ENCODE data around the gene ELL2.

The ELL2 gene

GRCh38 chr5:95895251-95895650, 66.4 kb downstream of the ELL2 start:
- CTCF ChIA-PET, result interaction anchor here (1.1 kb wide), 1 partner anchor 66 kb away, joined by 4 read pairs; the partner anchor contains the start of gene ELL2
- DNase-seq, result no peak
- Mint-ChIP-seq H3K4me1 (no peaks in the 10 kb centered on the region), H3K27ac (no peak overlapping the region), H3K9me3 (no peaks in the 10 kb centered on the region), H3K4me3 (no peak overlapping the region), H3K36me3 (peaks cover 24% of the 10 kb centered on the region), H3K27me3 (no peaks in the 10 kb centered on the region)

DNA sequence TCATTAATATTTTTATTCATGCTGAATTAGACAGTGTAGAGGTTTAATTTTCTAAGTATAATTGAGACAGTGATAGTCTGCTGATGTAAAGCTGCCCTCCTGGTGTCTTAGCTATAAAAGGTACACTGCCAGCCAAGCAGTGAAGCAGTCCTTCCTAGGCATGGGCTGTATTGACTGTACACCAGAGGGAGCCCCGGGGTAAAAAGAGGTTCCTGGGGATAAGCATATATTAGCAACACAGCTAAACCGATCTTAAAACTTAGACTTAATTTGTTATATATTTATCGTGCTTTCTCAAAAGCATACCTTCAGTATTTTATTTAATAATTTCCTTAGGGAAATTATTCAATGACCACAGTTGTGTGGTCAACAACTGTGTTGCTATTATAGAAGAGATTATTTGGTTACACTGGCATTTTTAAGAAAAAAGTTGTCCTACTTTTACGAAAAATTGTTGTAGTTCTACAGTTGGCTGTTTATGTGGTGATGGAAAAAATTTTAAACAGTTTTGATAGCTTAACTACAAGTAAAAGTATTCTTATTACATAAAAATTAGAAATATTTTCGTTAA, 68.8 kb downstream of the ELL2 start:
- Mint-ChIP-seq H3K27ac (no peak overlapping the region), H3K27me3 (no peaks in the 10 kb centered on the region), H3K9me3 (no peaks in the 10 kb centered on the region), H3K4me1 (peaks cover 6% of the 10 kb centered on the region), H3K4me3 (no peak overlapping the region), H3K36me3 (peaks cover 21% of the 10 kb centered on the region)
- CTCF ChIA-PET, result interaction anchor here (0.8 to 1.4 kb wide), 10 partner anchors 11 to 453 kb away, joined by 3 to 11 read pairs (median 4); no protein-coding TSS in a partner anchor
- peak; percentile 53 for DNase-seq

DNA sequence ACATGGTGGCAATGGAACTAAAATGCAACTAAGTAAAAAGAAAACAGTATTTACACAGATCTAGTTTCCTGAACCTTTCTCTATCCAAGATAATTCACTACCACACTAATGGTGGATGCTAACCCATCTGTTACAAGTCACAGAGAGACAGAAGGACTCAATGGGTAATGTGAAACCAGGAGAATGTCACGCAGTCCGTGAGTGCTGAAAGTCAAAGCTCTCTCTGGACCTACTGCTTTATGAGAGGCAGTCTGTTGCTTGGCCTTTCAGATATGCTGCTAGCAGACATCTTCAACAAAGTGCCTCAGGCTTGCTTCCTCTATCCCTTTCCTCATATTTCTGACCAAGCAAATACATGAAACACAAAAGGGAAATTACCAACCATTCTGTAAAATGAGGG, 70.2 kb downstream of the ELL2 start:
- H3K9me3 Mint-ChIP-seq, result no peaks in the 10 kb centered on the region
- no peak for DNase-seq

DNA sequence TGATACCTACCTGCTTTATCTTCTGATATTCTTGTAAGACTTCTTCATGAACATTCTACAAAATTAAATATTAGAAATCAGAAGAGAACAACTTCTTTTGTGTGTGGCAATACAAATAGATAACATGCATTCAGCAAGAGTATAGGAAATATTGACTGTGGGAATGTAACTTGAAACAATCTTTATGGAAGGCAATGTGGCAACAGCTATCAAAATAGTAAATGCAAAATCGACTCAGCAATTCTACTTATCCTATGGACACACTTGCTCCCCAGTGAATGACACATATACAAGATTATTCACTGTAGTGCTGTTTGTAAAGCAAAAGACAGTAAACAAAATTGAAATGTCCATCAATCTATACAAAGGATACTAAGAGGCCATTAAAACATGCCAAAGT, 72.6 kb downstream of the ELL2 start:
- Mint-ChIP-seq H3K36me3 (peaks cover 8% of the 10 kb centered on the region), H3K4me1 (peaks cover 6% of the 10 kb centered on the region), H3K27me3 (no peaks in the 10 kb centered on the region), H3K27ac (peak overlapping the region; percentile 7), H3K4me3 (no peak overlapping the region), H3K9me3 (no peaks in the 10 kb centered on the region)
- DNase-seq, result no peak
- CTCF ChIA-PET, result no interaction called here

More for the DNA sequence above, 70.2 kb downstream of the ELL2 start:
- no peaks in the 10 kb centered on the region for H3K27me3 Mint-ChIP-seq
- H3K4me1 Mint-ChIP-seq, result peaks cover 6% of the 10 kb centered on the region
- CTCF ChIA-PET, result interaction anchor here (1.8 kb wide), 1 partner anchor 444 kb away, joined by 5 read pairs; no protein-coding TSS in a partner anchor
- H3K4me3 Mint-ChIP-seq, result no peak overlapping the region
- no peak overlapping the region for H3K27ac Mint-ChIP-seq
- peaks cover 17% of the 10 kb centered on the region for H3K36me3 Mint-ChIP-seq

DNA sequence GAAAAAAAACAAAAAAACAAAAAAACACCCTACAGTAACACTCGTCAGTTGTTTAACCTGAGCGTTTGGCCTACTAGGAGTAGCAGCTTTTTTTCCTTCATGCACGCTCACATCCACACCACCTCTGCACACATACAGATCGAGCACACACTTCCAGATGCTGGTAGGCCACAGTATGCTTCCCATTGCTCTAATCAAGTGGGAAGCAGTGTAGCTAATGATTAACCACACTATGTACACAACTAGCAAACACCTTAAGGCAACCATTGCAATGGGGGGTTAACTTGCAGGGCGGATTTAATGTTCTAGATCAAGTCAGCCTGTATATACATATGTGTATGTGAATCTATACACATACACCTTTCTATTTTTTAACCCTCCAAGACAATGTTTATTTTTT, 73.7 kb downstream of the ELL2 start:
- peaks cover 8% of the 10 kb centered on the region for H3K36me3 Mint-ChIP-seq
- no peaks in the 10 kb centered on the region for H3K9me3 Mint-ChIP-seq
- CTCF ChIA-PET, result interaction anchor here (0.8 kb wide), 1 partner anchor 73 kb away, joined by 4 read pairs; the partner anchor contains the start of gene ELL2
- no peaks in the 10 kb centered on the region for H3K27me3 Mint-ChIP-seq
- H3K4me1 Mint-ChIP-seq, result peaks cover 6% of the 10 kb centered on the region
- H3K4me3 Mint-ChIP-seq, result no peak overlapping the region
- DNase-seq, result no peak
- no peak overlapping the region for H3K27ac Mint-ChIP-seq

DNA sequence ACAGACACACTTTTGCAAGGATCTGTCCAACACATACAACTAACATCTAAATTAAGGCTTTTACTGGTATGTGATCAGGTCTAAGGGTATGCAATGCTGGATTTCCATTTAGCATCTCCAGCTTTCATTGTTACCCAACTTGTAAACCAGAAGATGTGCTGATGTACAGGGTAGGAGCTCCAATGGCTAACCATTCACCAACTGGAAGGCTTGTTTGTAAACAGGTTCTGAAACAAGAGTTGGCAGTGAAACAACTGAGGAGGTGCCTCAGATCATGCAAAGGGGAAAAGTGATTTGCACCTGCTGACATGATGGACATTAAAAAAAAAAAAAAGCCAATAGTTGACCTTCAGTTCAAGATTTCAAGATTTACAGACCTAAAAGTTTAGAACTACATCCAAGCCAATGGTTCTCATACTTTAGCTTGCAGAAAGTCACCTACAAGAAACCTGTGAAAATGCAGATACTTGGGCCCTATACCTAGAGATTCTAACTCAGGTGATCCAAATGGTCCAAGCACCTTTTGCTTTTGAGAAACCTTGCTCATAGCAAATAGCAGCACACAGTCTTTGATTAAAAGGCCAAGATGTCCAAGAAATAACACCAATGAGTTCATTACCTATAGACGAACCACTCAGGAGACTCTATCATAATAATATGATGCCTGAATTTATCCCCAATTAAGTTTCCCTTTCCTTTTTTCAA, 75.2 kb downstream of the ELL2 start:
- DNase-seq, result no peak
- H3K27ac Mint-ChIP-seq, result no peak overlapping the region
- peaks cover 7% of the 10 kb centered on the region for H3K36me3 Mint-ChIP-seq
- no peaks in the 10 kb centered on the region for H3K9me3 Mint-ChIP-seq
- CTCF ChIA-PET, result no interaction called here
- no peak overlapping the region for H3K4me3 Mint-ChIP-seq
- peaks cover 6% of the 10 kb centered on the region for H3K4me1 Mint-ChIP-seq
- H3K27me3 Mint-ChIP-seq, result no peaks in the 10 kb centered on the region

DNA sequence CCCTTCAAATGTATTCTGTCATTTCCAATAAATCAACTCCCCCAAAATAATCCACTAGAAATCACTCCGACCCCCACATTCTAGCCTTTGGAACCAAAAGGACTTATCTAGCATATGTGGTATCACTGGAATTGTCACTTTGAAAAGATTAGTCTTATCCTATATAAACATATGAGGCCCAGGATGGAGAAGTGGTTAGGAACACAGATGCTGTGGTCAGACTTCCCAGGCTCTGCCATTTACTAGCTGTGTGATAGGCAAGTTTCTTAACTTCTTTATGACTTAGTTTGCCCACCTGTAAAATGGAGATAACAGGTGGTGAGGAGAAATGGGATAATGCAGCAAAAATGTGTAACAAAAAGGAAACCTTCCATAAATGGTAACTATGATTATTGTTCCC, 77.1 kb downstream of the ELL2 start:
- no peaks in the 10 kb centered on the region for H3K9me3 Mint-ChIP-seq
- CTCF ChIA-PET, result interaction anchor here (1.2 kb wide), 1 partner anchor 453 kb away, joined by 3 read pairs; no protein-coding TSS in a partner anchor

GRCh38 chr5:95884017-95884325, 77.7 kb downstream of the ELL2 start:
- Mint-ChIP-seq H3K4me3 (no peak overlapping the region), H3K4me1 (peaks cover 2% of the 10 kb centered on the region), H3K36me3 (peaks cover 4% of the 10 kb centered on the region), H3K9me3 (no peaks in the 10 kb centered on the region), H3K27me3 (peaks cover 3% of the 10 kb centered on the region), H3K27ac (no peak overlapping the region)
- CTCF ChIA-PET, result no interaction called here
- DNase-seq, result no peak

More for the DNA sequence above, 77.1 kb downstream of the ELL2 start:
- Mint-ChIP-seq H3K27ac (no peak overlapping the region), H3K4me1 (peaks cover 6% of the 10 kb centered on the region), H3K4me3 (no peak overlapping the region), H3K27me3 (peaks cover 3% of the 10 kb centered on the region), H3K36me3 (peaks cover 4% of the 10 kb centered on the region)
- no peak for DNase-seq

DNA sequence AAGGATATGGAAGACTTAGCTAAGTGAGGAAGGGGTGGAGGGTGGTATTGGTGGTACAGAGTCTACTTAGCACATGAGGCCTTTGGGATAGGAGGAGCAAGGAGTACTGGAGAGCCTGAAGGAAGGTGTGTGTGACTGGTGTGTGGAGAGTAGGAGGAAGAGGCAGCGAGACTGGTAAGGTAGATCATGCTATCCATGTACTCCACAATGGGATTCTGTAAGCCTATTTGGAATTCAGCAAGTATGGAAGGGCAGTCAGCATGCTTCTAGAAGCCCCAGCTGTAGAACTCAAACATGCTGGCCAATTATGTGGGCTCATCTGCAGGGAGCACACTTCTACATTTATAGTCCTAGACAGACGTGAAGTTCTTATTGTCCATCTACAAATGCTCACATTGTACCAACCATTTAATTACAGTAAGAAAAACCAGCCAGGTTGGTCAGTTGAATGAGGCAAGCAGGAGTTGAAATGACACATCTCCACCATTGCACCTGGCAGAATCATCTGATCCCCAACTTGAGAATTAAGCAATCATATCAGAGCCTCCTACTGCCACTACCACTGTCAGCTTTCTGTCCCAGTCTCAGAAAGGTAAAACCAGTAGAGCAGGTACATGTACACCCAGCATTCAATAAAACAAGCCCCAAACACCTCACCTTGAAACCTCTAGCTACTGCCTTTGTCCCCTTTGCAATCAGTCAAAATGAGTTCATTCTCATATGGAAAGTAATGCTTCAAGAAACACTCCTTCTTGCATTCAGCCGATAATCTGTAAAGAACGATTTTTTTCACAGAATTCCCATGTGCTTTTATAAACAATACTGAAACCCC, 78.2 kb downstream of the ELL2 start:
- peaks cover 3% of the 10 kb centered on the region for H3K27me3 Mint-ChIP-seq
- no peak overlapping the region for H3K4me3 Mint-ChIP-seq
- H3K27ac Mint-ChIP-seq, result no peak overlapping the region
- H3K9me3 Mint-ChIP-seq, result no peaks in the 10 kb centered on the region
- CTCF ChIA-PET, result no interaction called here
- peaks cover 3% of the 10 kb centered on the region for H3K36me3 Mint-ChIP-seq
- H3K4me1 Mint-ChIP-seq, result no peaks in the 10 kb centered on the region
- no peak for DNase-seq

- CTCF ChIA-PET, result no interaction called here
- H3K9me3 Mint-ChIP-seq, result no peaks in the 10 kb centered on the region
- H3K4me3 Mint-ChIP-seq, result no peak overlapping the region
- H3K4me1 Mint-ChIP-seq, result no peaks in the 10 kb centered on the region
- peaks cover 3% of the 10 kb centered on the region for H3K27me3 Mint-ChIP-seq
- no peaks in the 10 kb centered on the region for H3K36me3 Mint-ChIP-seq
- H3K27ac Mint-ChIP-seq, result no peak overlapping the region
- DNase-seq, result no peak
These were observed 79.8 kb downstream of the ELL2 start for GRCh38 chr5:95881833-95882232.

GRCh38 chr5:95880081-95880926, 81.3 kb downstream of the ELL2 start:
- Mint-ChIP-seq H3K9me3 (no peaks in the 10 kb centered on the region), H3K4me1 (no peaks in the 10 kb centered on the region), H3K36me3 (no peaks in the 10 kb centered on the region), H3K27ac (no peak overlapping the region), H3K27me3 (peaks cover 3% of the 10 kb centered on the region), H3K4me3 (no peak overlapping the region)
- CTCF ChIA-PET, result no interaction called here
- no peak for DNase-seq

GRCh38 chr5:95879661-95880060, 82.0 kb downstream of the ELL2 start:
- no peak for DNase-seq
- no peaks in the 10 kb centered on the region for H3K4me1 Mint-ChIP-seq
- H3K9me3 Mint-ChIP-seq, result no peaks in the 10 kb centered on the region
- no peaks in the 10 kb centered on the region for H3K36me3 Mint-ChIP-seq
- H3K27ac Mint-ChIP-seq, result no peak overlapping the region
- CTCF ChIA-PET, result no interaction called here
- no peak overlapping the region for H3K4me3 Mint-ChIP-seq
- H3K27me3 Mint-ChIP-seq, result peaks cover 3% of the 10 kb centered on the region

DNA sequence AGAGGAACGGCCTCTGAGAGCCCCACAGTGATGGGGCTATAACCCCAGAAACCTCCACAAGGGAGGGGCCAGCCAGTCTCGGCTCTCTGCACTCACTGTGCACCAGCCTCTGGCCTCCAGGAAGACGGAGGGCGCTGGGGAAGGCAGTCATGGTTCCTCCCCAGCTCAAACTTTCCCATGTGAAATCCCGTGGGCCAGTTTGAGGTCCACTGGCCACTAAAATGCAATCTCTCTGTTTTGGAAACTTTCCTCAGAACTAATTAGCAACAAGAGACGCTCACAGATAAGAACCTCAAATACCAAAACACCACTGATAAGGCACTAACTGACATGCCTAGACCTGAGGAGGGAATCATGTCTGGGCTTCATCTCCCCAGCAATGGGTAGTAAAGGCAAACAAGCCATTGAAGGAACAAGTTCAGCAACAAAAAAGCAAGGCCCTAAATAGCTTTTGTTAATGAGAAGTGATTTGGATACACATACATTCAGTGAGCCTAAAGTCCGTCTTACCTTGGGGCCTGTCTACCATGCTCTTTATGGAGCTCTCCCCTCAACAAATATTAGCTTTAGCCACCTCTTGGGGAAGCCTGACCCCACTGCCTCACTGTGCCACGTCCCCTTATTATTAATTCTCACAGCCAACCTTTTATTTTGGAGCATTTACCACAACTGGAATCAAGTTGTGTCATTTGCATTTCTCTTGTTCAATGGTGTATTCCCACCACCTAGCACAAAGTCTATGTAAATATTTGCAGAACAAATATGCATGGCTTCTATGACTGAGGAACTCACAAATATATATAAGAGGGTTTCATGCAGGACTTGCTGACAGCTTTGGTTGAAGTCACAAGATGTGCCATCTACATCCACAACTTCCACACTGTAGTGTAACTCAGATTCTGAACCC, 83.0 kb downstream of the ELL2 start:
- H3K27me3 Mint-ChIP-seq, result peaks cover 3% of the 10 kb centered on the region
- H3K27ac Mint-ChIP-seq, result no peak overlapping the region
- H3K4me3 Mint-ChIP-seq, result no peak overlapping the region
- H3K4me1 Mint-ChIP-seq, result no peaks in the 10 kb centered on the region
- CTCF ChIA-PET, result interaction anchor here (1.1 kb wide), 1 partner anchor 9 kb away, joined by 3 read pairs; no protein-coding TSS in a partner anchor
- no peak for DNase-seq
- H3K9me3 Mint-ChIP-seq, result no peaks in the 10 kb centered on the region
- no peaks in the 10 kb centered on the region for H3K36me3 Mint-ChIP-seq
